Measurements from ENCODE around the gene RBM39.
"Not testable (repeated sequence)": the region's sequence is repeated elsewhere in the genome, so short reads cannot be mapped to it uniquely, and the experiment has no call there.

RBM39 gene

DNA sequence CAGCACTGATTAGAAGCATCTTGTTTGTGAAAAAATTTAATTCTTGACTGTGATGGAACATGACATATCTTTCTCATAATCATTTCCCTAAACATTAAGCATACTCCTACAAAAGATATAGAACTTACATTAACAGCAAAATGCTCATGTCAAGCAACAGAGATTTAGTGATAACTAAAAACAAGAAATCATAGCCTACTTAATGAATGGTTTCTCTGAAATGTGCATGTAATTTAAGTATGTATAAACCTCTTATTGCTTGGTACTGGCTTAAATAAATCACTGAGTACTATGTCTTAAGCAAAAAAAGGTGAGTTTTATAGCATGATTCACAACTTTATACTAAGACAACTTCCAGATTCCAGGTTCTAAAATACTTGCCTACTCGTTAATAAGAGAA is 33.6 kb downstream of the RBM39 start:
- Mint-ChIP-seq H3K27me3 (no peaks in the 10 kb centered on the region), H3K9me3 (no peaks in the 10 kb centered on the region), H3K4me1 (peaks cover 52% of the 10 kb centered on the region), H3K4me3 (no peak overlapping the region), H3K36me3 (peaks cover 9% of the 10 kb centered on the region), H3K27ac (peak overlapping the region; percentile 79)

DNA sequence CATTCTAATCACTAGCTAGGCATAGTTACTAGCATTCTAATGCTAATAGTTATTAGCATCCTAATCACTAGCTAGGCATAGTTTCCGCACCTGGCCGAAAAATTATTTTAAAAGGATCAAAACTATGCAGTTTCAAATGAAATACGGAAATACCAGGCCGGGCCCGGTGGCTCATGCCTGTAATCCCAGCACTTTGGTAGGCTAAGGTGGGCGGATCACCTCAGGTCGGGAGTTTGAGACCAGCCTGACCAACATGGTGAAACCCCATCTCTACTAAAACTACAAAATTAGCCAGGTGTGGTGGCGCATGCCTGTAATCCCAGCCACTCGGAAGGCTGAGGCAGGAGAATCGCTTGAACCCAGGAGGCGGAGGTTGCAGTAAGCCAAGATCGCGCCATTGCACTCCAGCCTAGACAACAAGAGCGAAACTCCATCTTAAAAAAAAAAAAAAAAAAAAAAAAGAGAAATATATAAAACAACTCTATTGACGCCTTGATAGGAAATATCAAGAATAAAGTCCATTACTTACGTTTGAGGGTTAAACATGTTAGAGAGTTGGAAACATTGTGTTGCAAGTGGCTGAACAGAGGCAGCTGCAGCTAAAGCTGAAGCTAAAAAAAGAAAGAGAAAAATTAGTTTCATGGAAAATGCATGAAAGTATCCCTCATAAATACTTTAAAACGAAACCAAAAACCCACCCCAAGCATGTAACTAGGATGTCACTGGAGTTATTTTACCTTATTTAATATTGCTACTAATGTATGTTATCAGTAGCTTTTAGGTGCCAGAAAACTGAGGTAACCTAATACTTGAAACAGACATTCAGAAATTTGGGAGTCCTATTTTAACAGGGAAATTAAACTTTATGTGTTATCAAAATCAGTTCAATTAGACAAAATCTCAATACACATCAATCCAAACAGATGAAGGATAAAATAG is 35.2 kb downstream of the RBM39 start:
- not testable (repeated sequence) for H3K27me3 Mint-ChIP-seq, H3K4me3 Mint-ChIP-seq, H3K9me3 Mint-ChIP-seq
- peak overlapping the region; percentile 55 for H3K27ac Mint-ChIP-seq
- H3K4me1 Mint-ChIP-seq, result peaks cover 52% of the 10 kb centered on the region
- H3K36me3 Mint-ChIP-seq, result peaks cover 11% of the 10 kb centered on the region

DNA sequence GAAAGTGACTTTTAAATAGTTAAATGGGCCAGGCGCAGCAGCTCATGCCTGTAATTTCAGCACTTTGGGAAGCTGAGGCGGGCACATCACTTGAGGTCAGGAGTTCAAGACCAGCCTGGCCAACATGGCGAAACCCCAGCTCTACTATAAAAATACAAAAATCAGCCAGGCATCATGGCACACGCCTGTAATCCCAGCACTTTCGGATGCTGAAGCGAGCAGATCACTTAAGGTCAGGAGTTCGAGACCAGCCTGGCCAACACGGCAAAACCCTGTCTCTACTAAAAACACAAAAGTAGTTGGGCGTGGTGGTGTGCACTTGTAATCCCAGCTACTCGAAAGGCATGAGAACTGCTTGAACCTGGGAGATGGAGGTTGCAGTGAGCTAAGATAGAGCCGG is 36.2 kb downstream of the RBM39 start:
- peaks cover 12% of the 10 kb centered on the region for H3K36me3 Mint-ChIP-seq
- not testable (repeated sequence) for H3K27ac Mint-ChIP-seq

DNA sequence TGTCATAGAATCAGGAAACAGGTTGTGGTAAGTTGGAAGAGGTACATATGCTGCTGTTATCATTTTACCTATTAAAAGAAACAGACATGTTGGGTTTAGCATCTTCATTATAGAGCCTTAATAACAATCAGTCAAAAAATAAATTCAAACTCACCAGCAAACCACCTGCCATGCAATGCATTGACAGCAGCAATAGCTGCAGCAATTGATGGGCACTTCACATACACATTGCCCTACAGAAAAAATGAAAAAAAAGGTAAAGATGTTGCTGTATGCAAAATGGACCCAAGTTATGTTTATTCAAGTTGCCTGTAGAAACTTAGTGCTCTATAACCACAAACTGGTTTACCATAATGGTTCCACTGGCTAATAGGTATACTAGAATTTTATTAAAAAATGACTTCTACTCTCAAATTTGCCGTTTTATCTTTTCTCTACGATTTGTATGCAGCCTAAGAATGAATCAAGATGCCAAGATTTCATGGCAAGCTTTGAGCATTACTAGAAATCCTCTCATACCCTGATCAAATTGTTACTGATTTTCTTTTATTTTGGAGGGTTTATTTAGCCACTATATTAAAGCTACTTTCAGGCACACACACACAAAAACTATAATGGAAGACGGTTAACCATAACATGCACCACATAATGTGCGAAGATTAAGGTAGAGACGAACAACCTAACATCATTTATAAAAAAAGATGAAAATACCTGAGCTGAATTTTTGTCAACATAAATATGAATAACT is 37.4 kb downstream of the RBM39 start:
- no peaks in the 10 kb centered on the region for H3K27me3 Mint-ChIP-seq
- no peak overlapping the region for H3K4me3 Mint-ChIP-seq
- peaks cover 46% of the 10 kb centered on the region for H3K4me1 Mint-ChIP-seq
- peak overlapping the region; percentile 21 for H3K27ac Mint-ChIP-seq
- peaks cover 11% of the 10 kb centered on the region for H3K36me3 Mint-ChIP-seq
- no peaks in the 10 kb centered on the region for H3K9me3 Mint-ChIP-seq

More for the DNA sequence above, 36.2 kb downstream of the RBM39 start:
- not testable (repeated sequence) for H3K9me3 Mint-ChIP-seq, H3K27me3 Mint-ChIP-seq, H3K4me3 Mint-ChIP-seq
- H3K4me1 Mint-ChIP-seq, result peaks cover 46% of the 10 kb centered on the region

DNA sequence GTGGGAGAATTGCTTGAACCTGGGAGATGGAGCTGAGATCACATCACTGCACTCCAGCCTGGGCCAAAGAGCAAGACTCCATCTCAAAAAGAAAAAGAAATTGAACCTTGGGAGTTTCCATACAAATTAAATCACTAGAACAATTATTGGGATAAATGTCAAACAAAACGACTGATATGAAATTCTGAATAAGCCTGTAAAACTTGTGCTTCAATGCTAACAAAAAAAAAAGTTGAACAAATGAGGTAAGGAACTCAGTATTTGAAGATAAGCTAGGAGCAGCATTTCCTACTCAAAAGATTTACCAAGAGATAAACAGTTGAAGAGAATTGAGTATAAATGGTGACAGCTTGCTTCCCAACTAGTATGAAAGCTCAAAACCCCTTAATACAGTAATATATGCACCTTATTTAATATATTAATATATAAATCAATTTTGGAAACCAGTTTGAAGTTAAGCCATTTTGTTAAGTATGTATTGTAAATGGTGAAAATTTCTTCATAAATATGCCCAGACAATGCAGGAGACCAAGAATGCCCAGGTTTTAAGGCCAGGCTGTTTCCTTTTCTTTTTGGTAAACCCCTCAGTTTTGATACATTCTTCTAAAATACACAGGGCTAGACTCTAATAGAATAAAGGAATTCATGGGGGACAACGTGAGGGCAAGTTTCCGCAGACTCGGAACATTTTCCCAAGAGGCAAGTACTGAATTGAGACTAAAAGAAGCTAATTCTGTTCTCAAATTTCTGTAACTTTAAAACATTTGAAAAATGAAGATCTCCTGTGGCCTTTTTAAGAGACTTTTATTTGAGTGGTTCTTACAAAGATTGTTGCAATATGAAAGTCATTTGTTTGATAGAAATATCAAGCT is 39.0 kb downstream of the RBM39 start:
- peak overlapping the region; percentile 79 for H3K27ac Mint-ChIP-seq
- H3K9me3 Mint-ChIP-seq, result no peaks in the 10 kb centered on the region
- H3K4me3 Mint-ChIP-seq, result no peak overlapping the region
- peaks cover 13% of the 10 kb centered on the region for H3K36me3 Mint-ChIP-seq
- H3K4me1 Mint-ChIP-seq, result peaks cover 42% of the 10 kb centered on the region
- H3K27me3 Mint-ChIP-seq, result no peaks in the 10 kb centered on the region

DNA sequence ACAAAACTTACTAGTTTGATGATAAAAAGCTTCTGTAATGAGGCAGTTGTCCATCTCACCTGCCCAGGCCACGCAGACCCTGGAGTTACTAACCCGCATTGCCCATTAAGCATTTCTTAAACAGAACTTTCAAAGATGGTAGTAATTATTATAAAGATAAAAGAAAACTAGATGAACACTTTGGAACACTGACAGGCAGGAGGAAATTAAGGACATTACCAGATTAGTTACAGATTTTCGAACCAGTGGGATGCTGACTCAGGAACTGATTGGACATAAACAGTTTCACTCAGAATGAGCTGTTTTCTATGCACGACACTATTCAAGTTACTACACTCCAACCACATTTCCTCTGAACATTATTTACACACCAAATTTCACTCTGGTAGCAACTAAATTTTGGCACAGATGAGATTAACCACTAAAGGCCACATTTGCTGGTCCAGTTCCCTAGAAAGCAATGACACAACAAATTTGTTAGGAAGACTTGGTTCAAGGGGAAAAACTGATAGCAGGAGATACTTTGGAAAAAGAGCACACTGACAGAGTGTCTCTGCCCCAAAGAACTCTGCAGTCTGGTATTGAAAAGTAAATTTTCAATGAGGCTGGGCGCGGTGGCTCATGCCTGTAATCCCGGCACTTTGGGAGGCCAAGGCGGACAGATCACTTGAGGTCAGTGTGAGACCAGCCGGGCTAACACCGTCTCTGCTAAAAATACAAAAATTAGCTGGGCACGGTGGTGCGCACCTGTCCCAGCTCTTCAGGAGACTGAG is 39.8 kb downstream of the RBM39 start:
- Mint-ChIP-seq H3K27me3 (no peaks in the 10 kb centered on the region), H3K27ac (peak overlapping the region; percentile 55), H3K36me3 (peaks cover 13% of the 10 kb centered on the region), H3K9me3 (no peaks in the 10 kb centered on the region), H3K4me3 (peak overlapping the region; percentile 15), H3K4me1 (peaks cover 50% of the 10 kb centered on the region)

DNA sequence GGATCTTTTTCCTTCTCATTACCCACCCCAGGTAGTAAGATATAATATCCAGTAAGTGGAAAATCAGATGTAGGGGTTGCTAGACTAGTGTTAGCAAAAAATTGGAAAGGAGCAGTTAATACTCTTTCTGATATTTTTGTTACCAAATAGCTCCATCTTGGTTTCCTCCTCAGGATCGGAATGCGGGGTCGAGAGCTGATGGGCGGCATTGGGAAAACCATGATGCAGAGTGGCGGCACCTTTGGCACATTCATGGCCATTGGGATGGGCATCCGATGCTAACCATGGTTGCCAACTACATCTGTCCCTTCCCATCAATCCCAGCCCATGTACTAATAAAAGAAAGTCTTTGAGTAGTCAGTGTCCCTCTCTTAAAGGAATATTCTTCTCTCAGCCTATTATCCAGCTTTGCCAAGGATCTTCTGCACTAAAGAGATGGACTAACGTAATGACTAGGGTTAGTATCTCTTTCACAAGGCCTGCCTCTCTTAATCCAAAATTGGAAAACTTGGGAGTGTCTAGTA is 41.4 kb downstream of the RBM39 start:
- H3K27ac Mint-ChIP-seq, result peak overlapping the region; percentile 92
- H3K27me3 Mint-ChIP-seq, result no peaks in the 10 kb centered on the region
- H3K9me3 Mint-ChIP-seq, result no peaks in the 10 kb centered on the region
- H3K36me3 Mint-ChIP-seq, result peaks cover 13% of the 10 kb centered on the region
- H3K4me1 Mint-ChIP-seq, result peaks cover 54% of the 10 kb centered on the region
- peak overlapping the region; percentile 97 for H3K4me3 Mint-ChIP-seq

DNA sequence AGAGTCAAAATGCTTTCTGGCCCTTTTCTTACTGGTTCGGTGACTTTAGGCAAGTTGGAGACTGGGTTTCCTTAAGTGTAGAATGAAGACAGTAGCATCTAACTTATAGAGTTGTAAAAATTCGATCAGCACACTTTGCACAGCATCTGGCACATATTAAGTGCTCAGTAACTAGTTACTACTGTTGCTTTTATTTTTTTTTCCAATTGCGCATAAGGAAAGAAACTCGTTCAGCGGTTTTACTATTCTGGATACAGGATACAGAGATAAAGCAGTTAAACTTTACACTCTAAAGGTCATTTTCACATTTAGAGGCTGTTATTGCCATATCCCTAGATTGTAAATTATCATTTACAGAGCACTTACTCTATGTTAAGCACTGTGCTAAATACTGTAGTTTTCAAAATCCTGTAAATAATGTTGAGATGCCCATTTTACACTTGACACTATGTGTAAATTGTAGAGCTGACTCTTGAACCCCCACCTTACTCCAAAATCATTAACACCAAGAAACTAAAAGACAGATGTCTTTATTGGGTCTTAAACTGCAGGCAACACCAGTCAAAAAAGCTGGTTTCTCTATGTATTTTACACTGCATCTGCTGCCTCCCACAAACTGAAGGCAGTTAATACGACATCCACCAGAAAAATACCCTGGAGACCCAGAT is 42.0 kb downstream of the RBM39 start:
- Mint-ChIP-seq H3K9me3 (no peaks in the 10 kb centered on the region), H3K27me3 (no peaks in the 10 kb centered on the region), H3K4me3 (peak overlapping the region; percentile 97), H3K4me1 (peaks cover 59% of the 10 kb centered on the region), H3K36me3 (peaks cover 15% of the 10 kb centered on the region), H3K27ac (peak overlapping the region; percentile 92)

DNA sequence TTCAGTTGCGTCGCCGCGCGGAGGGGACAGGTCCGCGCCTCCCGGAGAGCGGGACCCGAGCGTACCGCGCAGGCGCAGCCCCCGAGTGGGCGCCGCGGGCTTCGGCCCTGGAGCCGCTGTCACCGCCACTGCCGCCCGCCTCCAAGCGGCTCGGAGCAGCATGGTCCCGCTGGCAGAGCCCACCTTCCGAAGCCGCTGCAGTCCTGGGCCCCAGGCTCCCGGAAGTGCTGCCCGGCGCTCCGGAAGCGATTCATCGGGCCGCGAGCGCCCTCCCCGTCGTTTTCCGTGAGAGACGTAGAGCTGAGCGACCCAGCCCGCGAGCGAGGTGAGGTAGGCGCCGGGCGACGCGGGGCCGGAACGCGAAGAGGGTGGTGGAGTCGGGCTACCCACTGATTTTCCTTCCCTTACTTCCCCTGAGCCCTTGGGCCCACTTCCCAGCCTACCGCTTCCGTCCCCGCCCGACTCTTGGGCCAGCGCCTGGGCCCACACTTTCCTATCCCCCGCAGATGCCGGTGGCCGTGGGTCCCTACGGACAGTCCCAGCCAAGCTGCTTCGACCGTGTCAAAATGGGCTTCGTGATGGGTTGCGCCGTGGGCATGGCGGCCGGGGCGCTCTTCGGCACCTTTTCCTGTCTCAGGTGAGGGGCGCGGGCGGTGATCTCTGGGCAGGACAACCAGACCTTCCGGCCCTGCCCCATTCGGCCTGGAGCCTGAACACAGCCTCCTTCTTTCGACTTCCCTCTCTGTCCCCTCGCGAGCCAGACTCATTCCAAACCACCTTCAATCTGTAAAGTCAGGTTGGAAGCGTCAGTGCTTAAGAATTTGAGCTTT is 42.7 kb downstream of the RBM39 start, which contains the start of the genes NFS1 and ROMO1:
NFS1 (minus strand) TSS at position 226 of the 830 bp plus-strand sequence; CDS start at position 162, 64 bp downstream.
ROMO1 (plus strand) TSS at position 279 of the 830 bp plus-strand sequence; CDS start at position 507, 228 bp downstream.
- no peaks in the 10 kb centered on the region for H3K9me3 Mint-ChIP-seq
- peak within 1 kb of the TSS; percentile 97 for H3K4me3 Mint-ChIP-seq
- peak within 1 kb of the TSS; percentile 96 for H3K27ac Mint-ChIP-seq
- no peaks in the 10 kb centered on the region for H3K27me3 Mint-ChIP-seq
- peaks cover 54% of the 10 kb centered on the region for H3K4me1 Mint-ChIP-seq
- peaks cover 13% of the 10 kb centered on the region for H3K36me3 Mint-ChIP-seq

DNA sequence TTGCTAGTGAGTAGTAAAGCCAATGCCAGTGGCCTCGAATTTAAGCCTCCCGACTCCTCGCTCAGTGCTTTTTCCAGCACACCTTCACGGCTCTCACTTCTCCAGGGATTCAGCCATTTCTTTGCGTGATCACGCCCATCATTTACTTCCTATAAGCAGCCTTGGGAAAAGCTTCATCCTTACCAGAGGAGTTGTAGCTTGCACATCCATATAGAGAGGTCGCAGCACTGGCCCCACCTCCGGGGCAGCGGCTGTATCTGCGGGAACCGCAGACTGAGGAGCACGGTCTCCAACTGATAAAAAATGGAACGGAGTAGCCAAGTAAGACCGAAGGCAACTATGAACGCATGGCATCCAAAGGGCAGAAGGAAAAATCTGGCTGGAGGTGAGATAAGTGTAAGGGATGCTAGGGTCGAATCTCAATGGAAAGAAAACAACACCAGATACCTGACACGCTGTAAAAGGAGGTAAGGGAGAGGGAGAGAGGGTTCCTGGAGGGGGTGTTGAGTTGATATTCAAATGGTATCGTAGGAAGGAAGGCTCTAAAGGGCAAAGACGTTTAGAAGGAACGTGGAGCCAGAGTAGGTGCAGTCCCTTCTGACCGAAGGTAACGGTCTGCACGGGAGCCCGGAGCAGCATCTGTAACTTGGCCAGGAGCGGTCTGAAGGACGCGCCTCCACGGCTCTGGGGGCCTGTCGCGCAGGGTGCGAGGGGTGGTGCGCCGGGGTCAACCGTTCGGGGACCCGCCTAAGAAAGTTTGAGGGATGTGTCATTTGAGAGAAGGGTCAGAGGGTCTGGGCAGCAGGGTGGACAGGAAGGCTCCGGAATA is 43.5 kb downstream of the RBM39 start:
- peaks cover 10% of the 10 kb centered on the region for H3K36me3 Mint-ChIP-seq

DNA sequence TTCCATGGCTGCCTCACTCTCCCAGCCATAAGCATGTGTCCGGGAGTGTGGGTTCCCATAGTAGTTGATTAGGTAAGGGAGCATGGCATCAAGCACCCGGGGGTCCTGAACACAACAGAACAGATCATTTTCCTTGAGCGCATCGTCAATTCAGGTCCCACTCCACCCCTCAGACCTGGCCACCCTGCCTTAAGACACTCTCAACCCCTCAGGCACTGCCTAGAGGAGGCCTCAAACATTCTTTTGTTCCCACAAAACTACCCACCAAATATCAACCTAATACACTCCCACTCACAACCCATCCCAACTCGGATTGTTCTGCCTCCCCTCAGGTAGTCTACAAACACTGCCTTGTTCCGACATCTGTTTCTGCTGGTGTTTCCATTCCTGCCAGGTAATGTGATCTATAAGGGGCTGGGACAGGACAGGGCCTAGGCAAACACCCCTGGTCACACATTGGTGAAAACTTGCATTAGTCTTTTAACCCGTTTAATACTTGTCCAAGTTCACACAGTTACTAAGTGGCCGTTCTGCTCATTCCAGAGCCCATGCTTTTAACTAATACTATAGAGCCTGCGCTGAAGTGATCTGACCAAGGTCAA is 44.3 kb downstream of the RBM39 start:
- Mint-ChIP-seq H3K27me3 (no peaks in the 10 kb centered on the region), H3K9me3 (no peaks in the 10 kb centered on the region), H3K4me3 (peak overlapping the region; percentile 97), H3K4me1 (peaks cover 44% of the 10 kb centered on the region), H3K36me3 (peaks cover 9% of the 10 kb centered on the region), H3K27ac (peak overlapping the region; percentile 96)

More for the DNA sequence above, 43.5 kb downstream of the RBM39 start:
- Mint-ChIP-seq H3K9me3 (no peaks in the 10 kb centered on the region), H3K4me1 (peaks cover 46% of the 10 kb centered on the region), H3K4me3 (peak overlapping the region; percentile 97), H3K27me3 (no peaks in the 10 kb centered on the region), H3K27ac (peak overlapping the region; percentile 96)

DNA sequence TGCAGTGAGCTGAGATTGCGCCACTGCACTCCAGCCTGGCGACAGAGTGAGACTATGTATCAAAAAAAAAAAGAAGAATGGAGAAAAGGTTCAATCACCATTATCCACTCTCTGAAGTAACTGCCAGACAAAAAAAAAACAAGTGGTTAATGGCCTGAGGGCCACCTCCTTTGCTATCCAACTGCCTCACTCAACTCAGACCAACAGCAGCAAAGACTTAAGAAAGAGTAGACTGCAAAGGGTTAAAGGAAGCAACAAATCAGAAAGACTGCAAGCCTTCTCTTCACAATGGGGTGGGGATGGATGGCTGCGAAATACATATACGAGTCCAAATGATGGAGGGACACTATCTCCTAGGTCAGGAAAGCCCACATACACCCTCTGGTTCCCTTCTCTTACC is 46.1 kb downstream of the RBM39 start:
- peak overlapping the region; percentile 30 for H3K4me3 Mint-ChIP-seq
- no peaks in the 10 kb centered on the region for H3K27me3 Mint-ChIP-seq
- H3K4me1 Mint-ChIP-seq, result peaks cover 34% of the 10 kb centered on the region
- H3K9me3 Mint-ChIP-seq, result no peaks in the 10 kb centered on the region
- peaks cover 7% of the 10 kb centered on the region for H3K36me3 Mint-ChIP-seq
- peak overlapping the region; percentile 59 for H3K27ac Mint-ChIP-seq

All from activated naive CD4-positive, alpha-beta T cell treated with anti-CD3 and anti-CD28 coated beads, Interleukin-2, amount 50 U/mL, for 24 hours (primary cell).